Mucosa of rectum (tissue), 2 donors: ENCODE measurements around the gene CEBPE.
A peak's percentile ranks its signal among the peaks of the same experiment; 100 is the strongest.

ENCODE experiments used
- H3K27ac ChIP-seq, 2 donors: one replicate each; pipeline ENCODE4 v1.7.0; 2013; ENCODE audit warnings: inconsistent platforms in 2 of 2, low read depth in 2 of 2, low read length in 2 of 2
- H3K27me3 ChIP-seq, 2 donors: one replicate each; pipeline ENCODE4 v1.7.0; 2013; ENCODE audit warnings: low read length in 2 of 2; ENCODE audit not compliant: control insufficient read depth in 2 of 2, insufficient read depth in 2 of 2
- H3K36me3 ChIP-seq, 2 donors: one replicate each; pipeline ENCODE4 v1.7.0; 2013; ENCODE audit warnings: low read length in 2 of 2; ENCODE audit not compliant: control insufficient read depth in 2 of 2, insufficient read depth in 2 of 2
- H3K4me1 ChIP-seq, 2 donors: one replicate each; pipeline ENCODE4 v1.7.0; 2013; ENCODE audit warnings: low read length in 2 of 2, mild to moderate bottlenecking in 1 of 2; ENCODE audit not compliant: control insufficient read depth in 2 of 2, insufficient read depth in 2 of 2
- H3K4me3 ChIP-seq, 2 donors: one replicate each; pipeline ENCODE4 v1.7.0; 2013; ENCODE audit warnings: low read length in 2 of 2
- H3K9ac ChIP-seq, 2 donors: one replicate each; pipeline ENCODE4 v1.7.0; 2013; ENCODE audit warnings: low read length in 2 of 2, low read depth in 1 of 2, mild to moderate bottlenecking in 1 of 2
- H3K9me3 ChIP-seq, 2 donors: one replicate each; pipeline ENCODE4 v1.7.0; 2013; ENCODE audit warnings: low read length in 2 of 2; ENCODE audit not compliant: control insufficient read depth in 2 of 2
- donor health status: healthy.
- donor health status: Normal muscosa, but diverticular disease.

CEBPE gene

GRCh38 chr14:23080474-23080873 is 38.6 kb downstream of the CEBPE start:
- no peak overlapping the region for H3K9ac ChIP-seq
- no peak overlapping the region for H3K4me3 ChIP-seq
- H3K27ac ChIP-seq, result no peak overlapping the region
- no peaks in the 10 kb centered on the region for H3K9me3 ChIP-seq
- no peaks in the 10 kb centered on the region for H3K27me3 ChIP-seq
- H3K4me1 ChIP-seq, result peaks cover 0 to 3% of the 10 kb centered on the region in 2 donors
- H3K36me3 ChIP-seq, result peaks cover 65% of the 10 kb centered on the region in 2 donors

DNA sequence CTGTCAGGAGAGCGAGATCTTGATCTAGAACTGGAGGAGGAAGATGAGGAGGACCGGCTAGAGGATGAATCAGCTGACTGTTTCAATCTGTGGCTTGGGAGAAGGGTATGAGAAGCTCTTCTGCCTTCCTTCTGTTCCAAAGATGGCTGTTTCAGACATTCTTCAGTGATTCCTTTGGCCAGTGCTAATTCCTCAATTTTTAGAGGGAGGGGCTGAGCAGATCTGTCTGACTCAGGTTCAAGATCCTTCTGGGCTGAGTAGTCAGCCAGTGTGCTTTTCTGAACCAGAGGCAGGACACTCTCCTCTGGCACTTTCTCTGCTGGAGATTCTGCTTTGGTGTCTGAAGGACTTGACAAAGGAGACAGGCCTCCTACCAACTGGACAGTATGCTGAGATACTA is 39.3 kb downstream of the CEBPE start:
- no peak overlapping the region for H3K4me3 ChIP-seq
- H3K27ac ChIP-seq, result no peak overlapping the region
- H3K4me1 ChIP-seq, result peaks cover 0 to 3% of the 10 kb centered on the region in 2 donors
- H3K27me3 ChIP-seq, result no peaks in the 10 kb centered on the region
- H3K36me3 ChIP-seq, result peaks cover 65 to 66% of the 10 kb centered on the region in 2 donors
- H3K9me3 ChIP-seq, result no peaks in the 10 kb centered on the region
- H3K9ac ChIP-seq, result no peak overlapping the region

DNA sequence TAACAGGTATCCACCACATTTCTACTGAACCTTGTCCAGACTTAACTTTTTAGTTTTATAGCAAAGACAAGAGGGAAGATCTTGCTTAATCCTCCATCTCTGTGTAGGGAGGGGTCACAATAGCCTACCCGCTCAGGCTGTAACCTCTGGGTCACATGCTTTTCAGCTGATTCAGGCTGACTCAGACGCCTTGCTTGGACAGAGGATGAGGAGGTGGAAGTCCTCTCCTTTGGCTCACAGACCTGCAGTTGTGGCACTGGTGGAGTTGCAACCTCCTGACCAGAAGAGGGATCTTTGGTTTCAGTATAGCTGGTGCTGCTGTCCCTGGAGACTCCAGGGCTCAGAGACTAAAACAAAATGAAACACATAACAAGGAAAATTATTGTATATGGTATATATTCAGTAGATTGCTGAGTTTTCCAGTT is 40.4 kb downstream of the CEBPE start:
- H3K4me1 ChIP-seq, result peaks cover 0 to 3% of the 10 kb centered on the region in 2 donors
- peak overlapping the region in 1 of 2 donors; percentile 29 for H3K27ac ChIP-seq
- no peak overlapping the region for H3K4me3 ChIP-seq
- H3K27me3 ChIP-seq, result no peaks in the 10 kb centered on the region
- H3K36me3 ChIP-seq, result peaks cover 68 to 70% of the 10 kb centered on the region in 2 donors
- H3K9ac ChIP-seq, result no peak overlapping the region
- no peaks in the 10 kb centered on the region for H3K9me3 ChIP-seq

GRCh38 chr14:23077962-23078361 is 41.1 kb downstream of the CEBPE start:
- H3K9ac ChIP-seq, result no peak overlapping the region
- H3K36me3 ChIP-seq, result peaks cover 69 to 73% of the 10 kb centered on the region in 2 donors
- H3K27me3 ChIP-seq, result no peaks in the 10 kb centered on the region
- peak overlapping the region in 1 of 2 donors; percentile 10 for H3K27ac ChIP-seq
- H3K4me3 ChIP-seq, result no peak overlapping the region
- peaks cover 0 to 3% of the 10 kb centered on the region in 2 donors for H3K4me1 ChIP-seq
- no peaks in the 10 kb centered on the region for H3K9me3 ChIP-seq

GRCh38 chr14:23076785-23077408 is 42.2 kb downstream of the CEBPE start:
- H3K36me3 ChIP-seq, result peaks cover 77 to 80% of the 10 kb centered on the region in 2 donors
- H3K9ac ChIP-seq, result no peak overlapping the region
- H3K27me3 ChIP-seq, result no peaks in the 10 kb centered on the region
- no peak overlapping the region for H3K27ac ChIP-seq
- H3K9me3 ChIP-seq, result no peaks in the 10 kb centered on the region
- peaks cover 8 to 11% of the 10 kb centered on the region in 2 donors for H3K4me1 ChIP-seq
- no peak overlapping the region for H3K4me3 ChIP-seq

DNA sequence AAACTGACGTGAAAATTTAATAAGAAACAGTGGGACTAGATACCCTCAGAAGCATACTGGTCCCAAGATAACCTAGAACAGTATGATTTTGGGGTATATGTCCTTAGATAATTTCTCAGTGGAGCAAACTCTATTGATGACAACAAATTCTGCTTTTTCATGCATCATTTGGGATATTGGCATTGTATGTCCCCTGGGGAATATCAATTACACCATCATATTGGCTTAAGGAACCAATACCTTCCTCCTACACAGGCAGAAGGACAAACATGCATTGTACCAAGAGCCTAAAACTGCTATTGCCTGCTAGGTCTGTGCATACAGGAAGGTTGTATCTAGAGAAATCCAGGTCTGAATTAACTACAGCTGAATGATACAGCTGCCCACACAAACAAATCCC is 44.1 kb downstream of the CEBPE start:
- no peaks in the 10 kb centered on the region for H3K9me3 ChIP-seq
- peaks cover 58 to 61% of the 10 kb centered on the region in 2 donors for H3K36me3 ChIP-seq
- no peak overlapping the region for H3K9ac ChIP-seq
- H3K27ac ChIP-seq, result no peak overlapping the region
- no peak overlapping the region for H3K4me3 ChIP-seq
- peaks cover 19 to 20% of the 10 kb centered on the region in 2 donors for H3K4me1 ChIP-seq
- no peaks in the 10 kb centered on the region for H3K27me3 ChIP-seq

DNA sequence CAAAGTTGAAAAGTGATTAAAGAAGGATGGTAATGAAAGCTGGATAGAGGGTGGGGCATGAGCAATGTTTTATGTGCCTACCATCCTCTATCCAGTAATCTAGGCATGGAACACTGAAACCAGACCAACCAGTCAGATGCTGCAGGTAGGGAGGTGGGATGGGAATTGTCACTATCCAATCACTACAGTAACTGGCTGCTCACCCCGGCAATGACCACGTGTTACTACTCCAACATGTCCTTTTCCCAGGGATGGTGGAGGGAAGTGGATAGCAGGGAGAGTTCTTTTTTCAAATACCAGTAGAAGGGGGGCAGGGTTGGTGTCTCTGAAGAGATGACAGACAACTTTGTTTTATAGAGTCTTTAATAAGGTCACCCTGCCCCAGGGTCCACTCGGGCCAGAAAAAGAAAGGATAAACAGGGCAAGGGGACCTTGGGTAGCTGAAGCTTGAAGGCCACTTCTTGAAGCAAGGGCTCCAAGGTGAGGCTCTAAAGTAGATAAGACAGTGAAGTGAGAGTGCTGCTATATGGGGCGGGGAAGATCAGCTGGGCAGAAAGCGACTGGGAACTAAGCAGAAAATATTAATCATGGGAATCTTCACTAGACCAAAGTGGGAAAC is 47.0 kb downstream of the CEBPE start:
- Histone ChIP-seq H3K4me1 (peaks cover 24 to 25% of the 10 kb centered on the region in 2 donors), H3K36me3 (peaks cover 47 to 54% of the 10 kb centered on the region in 2 donors), H3K9ac (peak overlapping the region; percentile 37 to 73), H3K27ac (peak overlapping the region; percentile 49 to 53), H3K9me3 (no peaks in the 10 kb centered on the region), H3K4me3 (peak overlapping the region; percentile 77 to 91), H3K27me3 (no peaks in the 10 kb centered on the region)

- Histone ChIP-seq H3K36me3 (peaks cover 47 to 54% of the 10 kb centered on the region in 2 donors), H3K4me3 (peak overlapping the region; percentile 77 to 91), H3K9me3 (no peaks in the 10 kb centered on the region), H3K27ac (peak overlapping the region; percentile 49 to 53), H3K4me1 (peaks cover 24 to 25% of the 10 kb centered on the region in 2 donors), H3K27me3 (no peaks in the 10 kb centered on the region), H3K9ac (peak overlapping the region; percentile 73 to 79)
Measured at GRCh38 chr14:23071244-23071920, 47.7 kb downstream of the CEBPE start.

- H3K4me3 ChIP-seq, result peak overlapping the region; percentile 77 to 91
- no peaks in the 10 kb centered on the region for H3K9me3 ChIP-seq
- no peaks in the 10 kb centered on the region for H3K27me3 ChIP-seq
- H3K4me1 ChIP-seq, result peaks cover 24 to 25% of the 10 kb centered on the region in 2 donors
- peaks cover 46 to 55% of the 10 kb centered on the region in 2 donors for H3K36me3 ChIP-seq
- peak overlapping the region in 1 of 2 donors; percentile 49 for H3K27ac ChIP-seq
- peak overlapping the region; percentile 73 to 79 for H3K9ac ChIP-seq
Measured at GRCh38 chr14:23070262-23071129, 48.6 kb downstream of the CEBPE start.
